Urinary bladder (tissue), 4 donors: ENCODE measurements around the gene LAMP5. TPM values are rescaled to one million over a fixed set of nuclear protein-coding genes. Genes with fewer than 3 reads are reported as not detected.

Experiments used
- DNase-seq: peaks from one replicate; pipeline ENCODE4 v3.0.0-alpha.2; 2015; ENCODE audit errors: extremely low spot score
- H3K27ac ChIP-seq: one replicate; pipeline ENCODE4 v1.5.1; 2013; ENCODE audit warnings: low read depth, mild to moderate bottlenecking, moderate library complexity
- H3K36me3 ChIP-seq: one replicate; pipeline ENCODE4 v1.6.1; 2013; ENCODE audit warnings: mild to moderate bottlenecking, moderate library complexity; ENCODE audit not compliant: insufficient read depth
- H3K4me1 ChIP-seq: one replicate; pipeline ENCODE4 v1.6.1; 2013; ENCODE audit warnings: mild to moderate bottlenecking, moderate library complexity; ENCODE audit not compliant: insufficient read depth
- H3K4me3 ChIP-seq: one replicate; pipeline ENCODE4 v1.5.1; 2013; ENCODE audit warnings: low read depth, low read length
- WGBS: extraction: QIAGEN DNeasy Blood & Tissue Kit; methylation state at CpG from one replicate; pipeline ENCODE4 v1.1.7; 2013; 5-methylcytosine and 5-hydroxymethylcytosine counted together
- polyA plus RNA-seq: library from polyadenylated mRNA; stranded (reverse); fragments of 200-250 nt; gene quantifications from one replicate; pipeline ENCODE4 v1.2.3, GENCODE V29; 2013
- total RNA-seq: library from RNA; depleted of rRNA; stranded (reverse); fragments of >200 nt; gene quantifications from one replicate; pipeline ENCODE4 v1.2.3, GENCODE V29; 2014
- donor health status: healthy with polysubstance abuse.
- donor health status: healthy.

LAMP5 gene
- total and polyA plus RNA-seq, 2 donors: 0.38 to 3.5 TPM

DNA sequence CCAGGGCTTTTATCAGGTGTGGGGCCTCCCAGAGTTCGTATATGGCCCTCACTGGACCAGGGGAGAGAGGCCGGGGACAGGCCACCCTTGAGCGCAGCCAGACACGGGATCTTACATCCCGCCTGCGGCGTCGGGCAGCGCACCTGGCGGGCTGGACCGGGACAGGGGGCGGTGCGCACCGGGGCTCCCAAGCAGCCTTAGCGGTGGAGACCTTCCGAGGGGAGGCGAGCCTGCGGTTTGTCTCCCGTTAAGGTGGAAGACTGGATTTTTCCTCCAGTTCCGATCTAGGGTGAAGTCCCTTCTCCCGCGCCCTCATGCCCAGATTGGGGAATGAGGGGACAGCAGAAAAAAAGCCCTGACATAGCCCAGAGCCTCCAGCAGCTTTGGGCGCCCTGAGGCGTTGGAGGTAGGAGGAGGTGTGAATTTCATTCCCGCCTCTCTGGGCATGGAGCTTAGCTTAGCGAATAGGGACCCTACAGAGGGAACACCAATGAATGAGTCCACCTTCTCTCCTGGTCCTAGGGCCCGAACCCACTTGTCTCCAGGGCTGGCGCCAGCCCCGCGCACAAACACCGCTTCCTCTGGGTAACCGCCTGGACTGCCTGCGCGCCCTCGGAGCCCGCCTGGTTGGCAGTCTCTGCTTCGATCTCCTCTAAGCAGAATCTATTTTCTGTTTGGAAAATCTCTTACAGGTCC, 6.7 kb upstream of the LAMP5 start:
- H3K36me3 ChIP-seq: no peaks in the 10 kb centered on the region
- H3K4me3 ChIP-seq: no peak overlapping the region
- WGBS: 10% methylated on average over 37 of the region's 37 CpGs

DNA sequence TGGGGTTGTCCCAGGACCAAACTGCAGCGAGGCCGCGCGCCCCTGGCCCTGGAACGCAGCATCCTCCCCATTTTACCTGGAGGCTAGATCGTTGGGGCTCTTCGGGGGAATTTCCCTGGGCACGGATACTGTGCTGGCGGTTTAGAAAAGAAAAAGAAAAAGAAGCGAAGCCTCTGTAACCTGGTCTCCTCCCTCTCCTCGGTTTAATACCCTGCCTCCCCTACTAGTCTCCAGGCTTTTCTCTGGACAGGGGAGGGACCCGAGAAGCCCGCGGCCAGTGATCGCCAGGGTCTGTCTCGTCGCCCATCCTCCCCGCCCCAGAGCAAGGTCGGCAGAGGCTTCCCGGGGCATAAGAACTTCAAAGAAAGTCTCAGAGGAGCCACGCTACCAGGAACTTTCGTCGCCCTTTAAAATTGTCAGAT, 6.1 kb upstream of the LAMP5 start:
- no peak for DNase-seq
- 6% methylated on average over 23 of the region's 23 CpGs for WGBS
- H3K4me3 ChIP-seq: no peak overlapping the region
- H3K27ac ChIP-seq: no peak overlapping the region
- no peaks in the 10 kb centered on the region for H3K36me3 ChIP-seq
- H3K4me1 ChIP-seq: no peaks in the 10 kb centered on the region

More for the DNA sequence above, 6.7 kb upstream of the LAMP5 start:
- no peaks in the 10 kb centered on the region for H3K4me1 ChIP-seq
- DNase-seq: no peak
- no peak overlapping the region for H3K27ac ChIP-seq

GRCh38 chr20:9508696-9509178, 5.7 kb upstream of the LAMP5 start:
- no peak overlapping the region for H3K27ac ChIP-seq
- H3K36me3 ChIP-seq: no peaks in the 10 kb centered on the region
- H3K4me1 ChIP-seq: no peaks in the 10 kb centered on the region
- no peak for DNase-seq
- H3K4me3 ChIP-seq: no peak overlapping the region
- WGBS: 7% methylated on average over 30 of the region's 30 CpGs

DNA sequence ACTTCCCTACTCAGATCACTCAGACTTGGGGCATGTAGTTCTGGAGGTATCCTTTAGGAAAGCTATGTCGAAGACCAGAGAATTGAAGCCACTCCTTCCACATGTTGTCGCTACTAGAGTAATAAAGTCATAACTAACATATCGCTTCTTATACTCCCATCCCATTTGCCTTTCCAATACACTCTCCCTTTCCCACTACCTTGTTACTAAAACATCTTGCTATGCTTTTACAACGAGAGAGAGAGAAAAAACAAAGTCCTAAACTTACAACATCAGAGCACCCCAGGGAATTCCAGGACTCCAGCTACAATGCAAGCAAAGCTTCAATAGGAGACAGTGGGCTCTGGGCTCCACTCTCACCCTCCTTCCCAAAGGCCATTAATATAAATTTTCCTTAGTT, 5.1 kb upstream of the LAMP5 start:
- Histone ChIP-seq H3K4me1 (no peaks in the 10 kb centered on the region), H3K27ac (no peak overlapping the region), H3K36me3 (no peaks in the 10 kb centered on the region), H3K4me3 (no peak overlapping the region)
- DNase-seq: no peak
- WGBS: 18% methylated on average over 4 of the region's 4 CpGs

DNA sequence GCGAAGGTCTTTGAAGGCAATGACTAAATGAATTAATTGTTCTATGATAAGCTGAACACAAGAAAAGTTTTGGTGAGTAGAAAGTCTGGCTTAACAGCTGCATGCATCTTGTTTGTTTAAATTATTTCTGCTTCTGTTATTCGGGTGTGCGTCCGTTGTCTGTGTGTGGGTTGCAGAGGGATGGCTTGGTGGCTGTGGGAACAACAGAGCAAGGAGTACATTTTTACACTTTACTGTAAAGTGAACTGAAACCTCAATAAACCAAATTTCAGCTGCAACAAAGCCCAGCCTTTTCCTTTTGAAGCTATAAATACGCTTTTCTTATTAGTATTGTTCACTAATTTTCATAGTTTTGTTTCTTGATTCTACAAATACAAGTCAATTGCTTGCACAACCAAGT, 3.5 kb upstream of the LAMP5 start:
- H3K4me3 ChIP-seq: no peak overlapping the region
- 55% methylated on average over 5 of the region's 5 CpGs for WGBS
- no peak for DNase-seq

GRCh38 chr20:9514072-9514460, 324 bp upstream of the LAMP5 start:
- WGBS: 3% methylated on average over 9 of the region's 9 CpGs
- no peak for DNase-seq
- Histone ChIP-seq H3K4me3 (no peak overlapping the region), H3K36me3 (no peaks in the 10 kb centered on the region), H3K4me1 (no peaks in the 10 kb centered on the region), H3K27ac (no peak overlapping the region)

More for the DNA sequence above, 3.5 kb upstream of the LAMP5 start:
- H3K4me1 ChIP-seq: no peaks in the 10 kb centered on the region
- no peaks in the 10 kb centered on the region for H3K36me3 ChIP-seq
- no peak overlapping the region for H3K27ac ChIP-seq

DNA sequence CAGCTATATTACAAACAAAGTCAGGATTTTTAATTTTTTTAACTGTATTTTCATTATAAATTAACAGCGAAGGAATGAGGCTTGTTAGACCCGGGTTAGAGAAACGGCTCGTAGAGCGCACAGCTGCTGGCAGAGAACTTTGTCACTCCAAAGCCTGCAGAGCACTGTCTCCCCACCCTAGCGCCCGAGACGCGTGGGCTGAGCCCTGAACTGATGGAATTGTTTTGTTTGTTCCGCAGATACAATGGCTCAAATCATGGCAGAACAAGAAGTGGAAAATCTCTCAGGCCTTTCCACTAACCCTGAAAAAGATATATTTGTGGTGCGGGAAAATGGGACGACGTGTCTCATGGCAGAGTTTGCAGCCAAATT, 810 bp downstream of the LAMP5 start:
- Histone ChIP-seq H3K27ac (no peak overlapping the region), H3K36me3 (no peaks in the 10 kb centered on the region), H3K4me1 (no peaks in the 10 kb centered on the region), H3K4me3 (no peak overlapping the region)
- no peak for DNase-seq
- WGBS: 6% methylated on average over 13 of the region's 13 CpGs

DNA sequence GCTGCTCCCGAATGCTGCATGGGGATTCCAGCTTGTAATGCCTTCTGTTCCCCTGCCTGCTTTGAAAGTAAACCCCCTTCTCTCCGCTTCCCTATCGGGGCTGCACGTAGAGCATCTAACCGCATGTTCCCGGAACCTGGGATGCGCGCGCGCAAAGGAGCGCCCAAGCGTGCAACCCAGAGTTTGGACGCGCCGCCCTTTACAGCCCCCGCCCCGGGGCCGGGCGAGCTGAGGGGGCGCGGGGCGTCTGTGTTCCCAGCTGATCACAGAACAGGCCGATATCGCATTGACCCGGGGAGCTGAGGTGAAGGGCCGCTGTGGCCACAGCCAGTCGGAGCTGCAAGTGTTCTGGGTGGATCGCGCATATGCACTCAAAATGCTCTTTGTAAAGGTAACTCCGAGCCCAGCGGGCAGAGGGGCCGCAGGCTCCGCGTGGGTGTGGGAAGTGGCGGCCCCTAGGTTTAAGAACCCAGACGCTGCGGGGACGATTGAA, 1.4 kb downstream of the LAMP5 start:
- Histone ChIP-seq H3K4me3 (no peak overlapping the region), H3K36me3 (no peaks in the 10 kb centered on the region), H3K27ac (no peak overlapping the region), H3K4me1 (no peaks in the 10 kb centered on the region)
- WGBS: 3% methylated on average over 38 of the region's 38 CpGs
- no peak for DNase-seq

DNA sequence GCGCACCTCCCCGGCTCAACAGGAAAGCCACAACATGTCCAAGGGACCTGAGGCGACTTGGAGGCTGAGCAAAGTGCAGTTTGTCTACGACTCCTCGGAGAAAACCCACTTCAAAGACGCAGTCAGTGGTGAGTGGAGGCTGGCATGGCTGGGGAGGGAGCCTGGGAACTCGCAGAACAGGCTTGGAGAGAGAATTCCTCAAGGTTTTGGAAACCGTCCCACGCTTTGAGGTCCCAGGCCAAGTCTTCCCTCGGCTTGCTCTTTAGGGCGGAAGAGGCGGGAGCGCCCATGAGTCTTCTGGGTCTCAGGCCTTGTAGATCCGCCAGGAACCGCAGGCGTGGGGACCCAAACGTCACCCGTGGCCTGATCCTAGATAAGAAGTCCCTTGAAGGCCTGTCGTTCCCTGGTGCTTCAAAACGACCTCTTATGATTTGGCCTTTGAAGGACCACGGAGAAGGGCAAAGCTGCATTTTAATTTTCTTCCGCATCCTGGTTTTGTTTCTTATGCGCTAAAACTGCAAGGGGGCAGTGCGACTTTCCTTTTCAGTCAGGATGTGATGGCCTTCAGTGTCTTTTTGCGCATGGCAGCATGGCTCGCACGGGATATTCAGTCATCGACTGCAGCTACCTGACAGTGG, 2.0 kb downstream of the LAMP5 start:
- DNase-seq: no peak
- no peak overlapping the region for H3K27ac ChIP-seq
- 5% methylated on average over 28 of the region's 28 CpGs for WGBS
- H3K36me3 ChIP-seq: no peaks in the 10 kb centered on the region
- no peak overlapping the region for H3K4me3 ChIP-seq
- no peaks in the 10 kb centered on the region for H3K4me1 ChIP-seq

DNA sequence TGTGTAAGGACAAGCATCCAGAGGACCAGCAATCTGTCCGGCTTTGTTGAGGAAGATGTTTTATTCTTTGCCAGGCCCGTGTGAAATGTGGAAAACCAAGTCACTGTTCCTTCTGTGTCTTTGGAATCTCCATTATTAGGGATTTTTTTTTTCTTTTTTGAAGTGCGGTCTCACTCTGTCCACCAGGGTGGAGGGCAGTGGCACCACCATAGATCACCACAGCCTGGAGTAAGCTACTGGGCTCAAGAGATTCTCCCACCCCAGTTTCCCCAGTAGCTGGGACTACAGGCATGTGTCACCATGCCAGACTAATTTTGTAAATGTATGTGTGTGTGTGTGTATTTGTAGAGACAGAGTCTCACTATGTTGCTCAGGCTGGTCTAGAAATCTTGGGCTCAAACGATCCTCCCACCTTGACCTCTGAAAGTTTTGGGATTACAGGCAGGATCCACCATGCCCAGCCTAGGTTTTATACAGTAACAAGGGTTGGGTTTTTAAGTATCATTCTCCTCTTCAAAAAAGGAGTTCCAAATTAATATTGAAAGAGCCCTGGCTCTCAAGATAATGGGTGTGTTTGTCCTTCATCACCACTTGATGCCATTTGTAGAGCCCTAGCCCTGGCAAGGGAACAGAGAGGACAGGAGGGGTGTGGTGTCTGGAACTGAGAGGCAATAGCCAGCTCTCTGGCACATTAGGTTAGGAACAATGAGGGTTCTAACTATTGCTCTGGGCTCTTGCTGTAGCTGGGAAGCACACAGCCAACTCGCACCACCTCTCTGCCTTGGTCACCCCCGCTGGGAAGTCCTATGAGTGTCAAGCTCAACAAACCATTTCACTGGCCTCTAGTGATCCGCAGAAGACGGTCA, 3.1 kb downstream of the LAMP5 start:
- Histone ChIP-seq H3K36me3 (no peaks in the 10 kb centered on the region), H3K4me3 (no peak overlapping the region), H3K27ac (no peak overlapping the region), H3K4me1 (no peaks in the 10 kb centered on the region)
- WGBS: 43% methylated on average over 8 of the region's 8 CpGs
- DNase-seq: no peak

- Histone ChIP-seq H3K4me1 (no peaks in the 10 kb centered on the region), H3K27ac (no peak overlapping the region), H3K4me3 (no peak overlapping the region), H3K36me3 (no peaks in the 10 kb centered on the region)
- 22% methylated on average over 8 of the region's 8 CpGs for whole genome bisulfite sequencing
- no peak for DNase-seq
Observed at GRCh38 chr20:9518576-9519175, 4.3 kb downstream of the LAMP5 start.

DNA sequence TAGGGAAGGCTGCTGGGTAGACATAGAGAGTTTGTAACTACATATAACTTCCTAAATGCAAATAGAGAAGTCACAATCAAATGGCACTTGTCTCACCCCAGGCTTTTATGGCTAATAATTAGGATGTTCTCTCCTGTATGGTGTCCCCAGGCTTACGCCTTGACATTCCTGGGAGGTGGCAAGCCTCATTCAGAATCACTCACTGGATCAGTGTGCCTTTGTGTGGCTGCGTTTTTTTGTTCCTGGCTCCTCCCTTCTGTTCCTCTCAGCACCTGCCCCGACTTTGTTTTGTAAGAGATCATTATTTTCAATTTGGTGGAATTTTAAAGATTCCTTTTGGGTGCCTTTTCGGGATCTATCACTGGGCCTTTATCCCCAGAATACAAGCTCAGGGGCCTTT, 5.7 kb downstream of the LAMP5 start:
- H3K4me1 ChIP-seq: no peaks in the 10 kb centered on the region
- H3K4me3 ChIP-seq: no peak overlapping the region
- no peaks in the 10 kb centered on the region for H3K36me3 ChIP-seq
- 53% methylated on average over 4 of the region's 4 CpGs for WGBS
- no peak overlapping the region for H3K27ac ChIP-seq
- DNase-seq: no peak

DNA sequence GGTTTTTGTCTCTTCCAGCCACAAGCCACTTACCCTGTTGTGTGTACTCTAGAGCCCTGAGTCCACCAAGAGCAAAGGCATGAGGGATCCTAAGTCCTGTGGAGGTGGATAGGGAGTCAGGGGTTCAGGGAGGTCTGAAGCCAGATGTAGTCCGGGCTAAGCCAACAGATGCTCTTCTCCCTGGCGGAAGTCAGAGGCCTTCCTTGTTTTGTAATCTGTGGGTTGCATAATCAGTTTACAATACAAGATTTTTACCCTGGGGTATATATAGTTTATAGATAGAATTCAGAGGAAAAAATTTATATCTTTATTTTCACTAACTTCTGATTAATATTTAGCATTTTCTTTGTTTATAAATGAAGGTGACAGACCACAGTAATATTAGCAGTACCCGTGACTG, 9.2 kb downstream of the LAMP5 start:
- no peak for DNase-seq
- Histone ChIP-seq H3K4me1 (no peaks in the 10 kb centered on the region), H3K4me3 (no peak overlapping the region), H3K27ac (no peak overlapping the region), H3K36me3 (no peaks in the 10 kb centered on the region)
- 64% methylated on average over 3 of the region's 3 CpGs for whole genome bisulfite sequencing
